SK-N-SH (cell line): ENCODE data around the gene HIGD1B.

Experiments used
- EP300 ChIP-seq, 2 experiments: IDR thresholded peaks; 2 replicates each; pipeline versions ENCODE4 v1.4.0 to v1.6.1; 2012; ENCODE audit warnings: borderline replicate concordance in 1 of 2, low read depth in 1 of 2, low read length in 1 of 2
- EZH2phosphoT487 ChIP-seq: fragments of 200-600 bp; sonication (generic); IDR thresholded peaks from 2 replicates; pipeline ENCODE4 v1.6.1; 2017; ENCODE audit warnings: low read depth, mixed run types, mild to moderate bottlenecking, antibody characterized with exemption, moderate library complexity, borderline replicate concordance
- FOXM1 ChIP-seq: IDR thresholded peaks from 2 replicates; pipeline ENCODE4 v1.4.0; 2012; ENCODE audit warnings: low read depth, mild to moderate bottlenecking
- MXI1 ChIP-seq: IDR thresholded peaks from 2 replicates; pipeline ENCODE4 v1.6.1; 2012; ENCODE audit warnings: mild to moderate bottlenecking, low read depth, low read length, improper control_type of control experiment
- POLR2AphosphoS5 ChIP-seq: IDR thresholded peaks from 2 replicates; pipeline ENCODE4 v1.6.1; 2012; ENCODE audit warnings: low read depth, low read length
- RAD21 ChIP-seq: IDR thresholded peaks from 2 replicates; pipeline ENCODE4 v1.6.1; 2012; ENCODE audit warnings: mild to moderate bottlenecking, low read length
- RFX5 ChIP-seq: IDR thresholded peaks from 2 replicates; pipeline ENCODE4 v1.6.1; 2012; ENCODE audit warnings: mild to moderate bottlenecking, improper control_type of control experiment, low read length
- TCF12 ChIP-seq: IDR thresholded peaks from 2 replicates; pipeline ENCODE4 v1.4.0; 2012
- YY1 ChIP-seq: IDR thresholded peaks from 2 replicates; pipeline ENCODE4 v1.4.0; 2012; ENCODE audit warnings: low read depth, mild to moderate bottlenecking
- TF ChIP-seq, protein P1 (sequence below): fragments of 200-600 bp; sonication (generic); IDR thresholded peaks from 2 replicates; pipeline ENCODE4 v1.6.1; 2017; ENCODE audit warnings: antibody characterized with exemption, mild to moderate bottlenecking, moderate library complexity
- TF ChIP-seq, protein P2 (sequence below): fragments of 150-350 bp; IDR thresholded peaks from 2 replicates; pipeline ENCODE4 v1.6.1; 2016; ENCODE audit warnings: mild to moderate bottlenecking, low read depth, low read length
- TF ChIP-seq, protein P3 (sequence below): IDR thresholded peaks from 2 replicates; pipeline ENCODE4 v1.4.0; 2012; ENCODE audit warnings: low read depth
- TF ChIP-seq, protein P4 (sequence below): fragments of 150-350 bp; IDR thresholded peaks from 2 replicates; pipeline ENCODE4 v1.6.1; 2017; ENCODE audit warnings: antibody characterized with exemption, low read length, low read depth, borderline replicate concordance

DNA sequence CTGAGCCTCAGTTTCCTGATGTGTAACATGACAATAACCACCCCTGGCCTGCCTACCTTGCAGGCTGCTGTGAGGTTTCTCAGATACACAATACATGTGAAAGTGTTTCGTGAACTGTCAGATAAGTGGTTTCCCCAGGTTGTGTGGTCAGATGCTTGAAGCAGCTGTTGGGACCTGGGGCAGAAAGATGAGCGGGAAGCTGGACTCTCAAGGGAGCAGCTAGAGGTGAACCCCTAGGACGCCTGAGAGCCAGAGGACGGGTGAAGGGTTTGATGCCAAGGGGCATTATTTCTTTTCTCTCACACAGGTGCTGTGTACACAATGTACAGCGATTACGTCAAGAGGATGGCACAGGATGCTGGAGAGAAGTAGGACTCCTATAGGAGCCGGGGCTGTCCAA is 2.3 kb downstream of the HIGD1B start:
- TF ChIP-seq RAD21, result no peak
- TF ChIP-seq, protein P1, sequence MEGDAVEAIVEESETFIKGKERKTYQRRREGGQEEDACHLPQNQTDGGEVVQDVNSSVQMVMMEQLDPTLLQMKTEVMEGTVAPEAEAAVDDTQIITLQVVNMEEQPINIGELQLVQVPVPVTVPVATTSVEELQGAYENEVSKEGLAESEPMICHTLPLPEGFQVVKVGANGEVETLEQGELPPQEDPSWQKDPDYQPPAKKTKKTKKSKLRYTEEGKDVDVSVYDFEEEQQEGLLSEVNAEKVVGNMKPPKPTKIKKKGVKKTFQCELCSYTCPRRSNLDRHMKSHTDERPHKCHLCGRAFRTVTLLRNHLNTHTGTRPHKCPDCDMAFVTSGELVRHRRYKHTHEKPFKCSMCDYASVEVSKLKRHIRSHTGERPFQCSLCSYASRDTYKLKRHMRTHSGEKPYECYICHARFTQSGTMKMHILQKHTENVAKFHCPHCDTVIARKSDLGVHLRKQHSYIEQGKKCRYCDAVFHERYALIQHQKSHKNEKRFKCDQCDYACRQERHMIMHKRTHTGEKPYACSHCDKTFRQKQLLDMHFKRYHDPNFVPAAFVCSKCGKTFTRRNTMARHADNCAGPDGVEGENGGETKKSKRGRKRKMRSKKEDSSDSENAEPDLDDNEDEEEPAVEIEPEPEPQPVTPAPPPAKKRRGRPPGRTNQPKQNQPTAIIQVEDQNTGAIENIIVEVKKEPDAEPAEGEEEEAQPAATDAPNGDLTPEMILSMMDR, result no peak
- no peak for TF ChIP-seq FOXM1
- TF ChIP-seq POLR2AphosphoS5, result no peak
- TF ChIP-seq EP300 (IDR thresholded peaks at IDR 0.05; ENCODE audit: borderline replicate concordance in 1 of 2, low read depth in 1 of 2, low read length in 1 of 2), result no peak
- TF ChIP-seq TCF12, result no peak
- no peak for TF ChIP-seq YY1
- TF ChIP-seq, protein P2, sequence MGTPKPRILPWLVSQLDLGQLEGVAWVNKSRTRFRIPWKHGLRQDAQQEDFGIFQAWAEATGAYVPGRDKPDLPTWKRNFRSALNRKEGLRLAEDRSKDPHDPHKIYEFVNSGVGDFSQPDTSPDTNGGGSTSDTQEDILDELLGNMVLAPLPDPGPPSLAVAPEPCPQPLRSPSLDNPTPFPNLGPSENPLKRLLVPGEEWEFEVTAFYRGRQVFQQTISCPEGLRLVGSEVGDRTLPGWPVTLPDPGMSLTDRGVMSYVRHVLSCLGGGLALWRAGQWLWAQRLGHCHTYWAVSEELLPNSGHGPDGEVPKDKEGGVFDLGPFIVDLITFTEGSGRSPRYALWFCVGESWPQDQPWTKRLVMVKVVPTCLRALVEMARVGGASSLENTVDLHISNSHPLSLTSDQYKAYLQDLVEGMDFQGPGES, result no peak
- no peak for TF ChIP-seq MXI1
- TF ChIP-seq EZH2phosphoT487, result no peak
- TF ChIP-seq, protein P3, sequence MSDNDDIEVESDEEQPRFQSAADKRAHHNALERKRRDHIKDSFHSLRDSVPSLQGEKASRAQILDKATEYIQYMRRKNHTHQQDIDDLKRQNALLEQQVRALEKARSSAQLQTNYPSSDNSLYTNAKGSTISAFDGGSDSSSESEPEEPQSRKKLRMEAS, result no peak
- TF ChIP-seq, protein P4, sequence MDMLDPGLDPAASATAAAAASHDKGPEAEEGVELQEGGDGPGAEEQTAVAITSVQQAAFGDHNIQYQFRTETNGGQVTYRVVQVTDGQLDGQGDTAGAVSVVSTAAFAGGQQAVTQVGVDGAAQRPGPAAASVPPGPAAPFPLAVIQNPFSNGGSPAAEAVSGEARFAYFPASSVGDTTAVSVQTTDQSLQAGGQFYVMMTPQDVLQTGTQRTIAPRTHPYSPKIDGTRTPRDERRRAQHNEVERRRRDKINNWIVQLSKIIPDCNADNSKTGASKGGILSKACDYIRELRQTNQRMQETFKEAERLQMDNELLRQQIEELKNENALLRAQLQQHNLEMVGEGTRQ, result no peak
- no peak for TF ChIP-seq RFX5
